ENCODE data around the gene FGGY.

DNA sequence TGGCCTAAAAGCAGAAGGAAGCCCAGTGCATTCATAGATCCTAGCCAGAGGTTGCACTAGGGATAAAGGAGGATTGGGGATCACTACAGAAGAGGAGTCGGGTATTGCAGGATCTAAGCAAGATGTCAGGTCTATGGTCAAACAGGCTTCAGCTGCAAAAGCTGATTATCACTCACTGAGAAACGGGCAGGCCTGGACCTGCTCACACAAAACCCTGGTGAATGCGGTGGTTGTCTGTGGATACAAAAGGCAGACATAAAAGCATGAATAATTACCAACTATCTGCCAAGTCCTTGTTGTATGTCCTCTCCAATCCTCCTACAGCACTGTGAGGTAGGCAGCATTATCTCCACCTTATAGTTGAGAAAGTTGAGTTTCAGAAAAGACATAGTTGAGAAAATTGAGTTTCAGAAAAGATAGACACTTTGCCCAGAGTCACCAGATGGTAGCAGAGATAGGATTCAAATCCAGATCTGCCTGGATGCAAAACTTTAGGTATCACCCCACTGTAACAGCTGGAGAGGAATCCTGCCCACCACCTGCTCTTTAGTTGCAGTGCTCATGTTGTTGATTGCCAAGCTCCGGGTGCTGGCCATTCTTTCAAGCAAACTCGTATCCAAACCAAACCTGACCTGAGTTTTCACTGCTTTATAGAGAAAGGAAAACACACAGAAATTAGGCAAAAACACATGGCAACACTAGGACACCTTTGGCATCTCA, 468.3 kb downstream of the FGGY start:
- TF ChIP-seq TCF7L2 (IDR thresholded peaks at IDR 0.05; ENCODE audit: borderline replicate concordance, low read depth, low read length), result no peak
- TF ChIP-seq, protein P1, sequence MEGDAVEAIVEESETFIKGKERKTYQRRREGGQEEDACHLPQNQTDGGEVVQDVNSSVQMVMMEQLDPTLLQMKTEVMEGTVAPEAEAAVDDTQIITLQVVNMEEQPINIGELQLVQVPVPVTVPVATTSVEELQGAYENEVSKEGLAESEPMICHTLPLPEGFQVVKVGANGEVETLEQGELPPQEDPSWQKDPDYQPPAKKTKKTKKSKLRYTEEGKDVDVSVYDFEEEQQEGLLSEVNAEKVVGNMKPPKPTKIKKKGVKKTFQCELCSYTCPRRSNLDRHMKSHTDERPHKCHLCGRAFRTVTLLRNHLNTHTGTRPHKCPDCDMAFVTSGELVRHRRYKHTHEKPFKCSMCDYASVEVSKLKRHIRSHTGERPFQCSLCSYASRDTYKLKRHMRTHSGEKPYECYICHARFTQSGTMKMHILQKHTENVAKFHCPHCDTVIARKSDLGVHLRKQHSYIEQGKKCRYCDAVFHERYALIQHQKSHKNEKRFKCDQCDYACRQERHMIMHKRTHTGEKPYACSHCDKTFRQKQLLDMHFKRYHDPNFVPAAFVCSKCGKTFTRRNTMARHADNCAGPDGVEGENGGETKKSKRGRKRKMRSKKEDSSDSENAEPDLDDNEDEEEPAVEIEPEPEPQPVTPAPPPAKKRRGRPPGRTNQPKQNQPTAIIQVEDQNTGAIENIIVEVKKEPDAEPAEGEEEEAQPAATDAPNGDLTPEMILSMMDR (tag by site-specific recombination; IDR thresholded peaks at IDR 0.05), result no peak
- TF ChIP-seq, protein P2, sequence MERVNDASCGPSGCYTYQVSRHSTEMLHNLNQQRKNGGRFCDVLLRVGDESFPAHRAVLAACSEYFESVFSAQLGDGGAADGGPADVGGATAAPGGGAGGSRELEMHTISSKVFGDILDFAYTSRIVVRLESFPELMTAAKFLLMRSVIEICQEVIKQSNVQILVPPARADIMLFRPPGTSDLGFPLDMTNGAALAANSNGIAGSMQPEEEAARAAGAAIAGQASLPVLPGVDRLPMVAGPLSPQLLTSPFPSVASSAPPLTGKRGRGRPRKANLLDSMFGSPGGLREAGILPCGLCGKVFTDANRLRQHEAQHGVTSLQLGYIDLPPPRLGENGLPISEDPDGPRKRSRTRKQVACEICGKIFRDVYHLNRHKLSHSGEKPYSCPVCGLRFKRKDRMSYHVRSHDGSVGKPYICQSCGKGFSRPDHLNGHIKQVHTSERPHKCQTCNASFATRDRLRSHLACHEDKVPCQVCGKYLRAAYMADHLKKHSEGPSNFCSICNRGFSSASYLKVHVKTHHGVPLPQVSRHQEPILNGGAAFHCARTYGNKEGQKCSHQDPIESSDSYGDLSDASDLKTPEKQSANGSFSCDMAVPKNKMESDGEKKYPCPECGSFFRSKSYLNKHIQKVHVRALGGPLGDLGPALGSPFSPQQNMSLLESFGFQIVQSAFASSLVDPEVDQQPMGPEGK (tag by site-specific recombination; IDR thresholded peaks at IDR 0.05), result no peak
- TF ChIP-seq ZNF660 (tag by site-specific recombination; IDR thresholded peaks at IDR 0.05), result no peak

Measured in HEK293 (cell line).